Stimulated activated CD8-positive, alpha-beta memory T cell treated with anti-CD3 and anti-CD28 coated beads, Interleukin-15, amount 100 ng/mL, for 48 hours (primary cell): Measurements from ENCODE around the gene CDHR2.

Source experiments
- DNase-seq, 2 donors: peaks; one replicate each; pipeline ENCODE4 v3.0.0-alpha.2; 2020; ENCODE audit warnings: low read depth in 2 of 2

Gene CDHR2

GRCh38 chr5:176620333-176620981, 71.3 kb downstream of the CDHR2 start:
- DNase-seq: no peak

GRCh38 chr5:176621661-176622079, 72.5 kb downstream of the CDHR2 start:
- DNase-seq: no peak

DNA sequence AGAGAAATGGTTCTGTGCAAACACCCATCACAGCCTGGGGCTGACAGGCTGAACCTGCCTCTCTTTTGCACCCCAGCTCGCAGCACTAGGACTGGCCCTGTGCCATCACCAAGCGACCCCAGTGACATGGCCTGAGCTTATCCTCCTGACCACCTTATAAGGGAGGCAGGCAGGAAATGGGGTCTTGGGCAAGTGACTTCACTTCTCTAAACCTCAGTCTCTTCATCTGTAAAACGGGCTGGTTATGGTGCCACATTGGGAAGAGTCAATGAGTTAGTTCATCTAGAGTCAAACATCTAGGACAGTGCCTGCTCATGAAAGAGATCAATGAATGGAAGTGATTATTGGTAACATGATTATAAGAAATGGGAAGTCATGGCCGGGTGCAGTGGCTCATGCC, 75.0 kb downstream of the CDHR2 start:
- DNase-seq: no peak

- no peak for DNase-seq
These were observed 75.8 kb downstream of the CDHR2 start for GRCh38 chr5:176624938-176625337.

- DNase-seq: no peak
These were observed 76.4 kb downstream of the CDHR2 start for GRCh38 chr5:176625512-176625911.

DNA sequence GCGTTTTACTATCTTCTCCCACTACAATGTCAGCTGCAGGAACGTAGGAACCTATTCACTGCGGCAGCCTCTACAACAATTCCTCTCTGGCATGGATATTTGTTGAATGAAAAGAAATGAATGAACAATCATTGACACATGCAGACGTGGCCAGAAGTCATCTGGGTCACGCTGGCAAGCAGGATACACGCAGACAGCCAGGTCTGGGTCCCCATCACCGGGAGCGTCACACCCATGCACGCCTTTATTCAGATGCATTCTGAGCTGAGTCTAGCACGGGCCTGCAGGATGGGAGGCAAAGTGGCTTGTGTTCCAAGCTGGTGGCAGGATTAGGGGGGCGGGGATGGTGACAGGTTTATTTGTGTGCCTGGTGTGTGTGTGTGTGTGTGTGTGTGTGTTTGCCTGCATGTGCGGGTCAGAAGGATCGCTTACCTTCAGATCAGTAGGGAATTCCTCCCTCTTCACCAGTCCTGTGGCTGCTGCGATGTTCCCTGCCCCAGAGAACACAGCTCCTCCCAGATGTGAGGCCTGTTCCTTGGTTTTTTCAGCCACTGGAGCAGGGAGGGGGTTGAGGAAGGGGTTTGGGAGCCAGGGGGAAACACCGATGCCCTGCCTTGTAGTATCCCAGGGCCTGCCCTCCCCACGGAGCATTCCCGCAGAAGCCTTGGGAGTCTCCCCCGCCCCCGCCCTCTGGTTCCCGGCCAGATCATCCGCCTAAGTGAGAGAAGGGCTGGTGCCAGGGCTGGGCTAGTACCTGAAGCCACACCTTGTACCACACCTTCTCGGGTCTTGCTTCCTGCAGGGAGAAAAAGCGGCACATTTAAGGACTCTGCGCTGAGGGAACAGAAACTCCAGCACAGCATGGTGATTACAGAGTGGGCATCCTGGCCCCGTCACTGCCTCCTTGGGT, 77.1 kb downstream of the CDHR2 start:
- no peak for DNase-seq

- DNase-seq: no peak
These were observed 77.7 kb downstream of the CDHR2 start for GRCh38 chr5:176626876-176627236.

DNA sequence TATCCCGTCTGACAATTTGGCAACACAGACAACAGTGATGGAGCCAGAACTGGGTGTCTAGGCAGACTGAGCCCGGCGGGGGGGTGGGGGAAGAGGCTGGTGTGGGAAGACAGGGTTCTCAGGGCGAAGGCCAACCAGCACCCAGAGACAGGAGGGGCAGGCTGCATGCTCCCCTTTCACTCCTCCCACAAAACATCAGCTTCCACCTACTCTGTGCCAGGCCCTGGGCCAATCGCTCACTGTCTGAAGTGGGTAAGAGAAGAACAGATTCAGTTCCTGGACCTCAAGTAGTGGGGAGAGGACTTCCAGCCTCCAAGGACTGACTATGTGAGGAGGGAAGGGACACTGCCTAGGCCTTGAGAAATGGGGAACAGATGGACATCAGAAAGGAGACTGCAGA, 78.4 kb downstream of the CDHR2 start:
- DNase-seq: no peak

DNA sequence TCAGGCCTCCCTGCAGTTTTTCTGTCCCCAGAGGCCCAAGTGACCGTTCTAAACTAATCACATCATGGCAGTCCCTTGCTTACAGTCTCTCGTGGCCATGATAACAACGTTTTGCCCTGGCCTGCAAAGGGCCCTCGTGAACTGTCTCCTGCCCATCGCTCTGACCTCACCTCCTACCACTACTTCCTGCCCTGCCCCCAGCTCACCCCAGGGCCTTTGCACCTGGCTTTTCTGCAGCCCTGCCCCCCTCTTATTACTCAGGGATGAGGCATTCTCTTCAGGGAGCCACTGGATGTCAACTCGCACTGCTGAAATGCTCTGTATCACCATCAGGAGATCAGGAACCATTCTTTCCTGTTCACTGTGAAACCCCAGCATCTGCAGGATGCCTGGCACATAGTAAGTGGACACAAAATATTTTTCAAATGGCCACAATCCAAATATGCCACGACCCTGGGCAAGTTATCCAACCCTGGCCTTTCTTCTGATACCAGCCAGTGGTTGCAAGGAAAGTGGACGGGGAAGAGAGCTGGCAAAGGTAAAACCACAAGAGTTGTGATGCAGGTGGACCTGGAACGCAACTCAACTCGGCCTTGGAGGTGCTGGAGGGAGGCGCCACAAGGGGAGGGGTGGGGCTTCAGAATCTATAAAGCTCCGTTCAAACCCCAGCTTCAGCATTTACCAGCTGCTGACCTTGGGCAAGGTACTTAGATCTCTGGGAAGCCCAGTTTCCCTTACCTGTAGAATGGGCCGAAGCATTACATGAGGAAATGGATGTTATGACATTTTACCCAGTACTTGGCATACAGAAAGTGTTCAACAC, 79.5 kb downstream of the CDHR2 start:
- DNase-seq: no peak

DNA sequence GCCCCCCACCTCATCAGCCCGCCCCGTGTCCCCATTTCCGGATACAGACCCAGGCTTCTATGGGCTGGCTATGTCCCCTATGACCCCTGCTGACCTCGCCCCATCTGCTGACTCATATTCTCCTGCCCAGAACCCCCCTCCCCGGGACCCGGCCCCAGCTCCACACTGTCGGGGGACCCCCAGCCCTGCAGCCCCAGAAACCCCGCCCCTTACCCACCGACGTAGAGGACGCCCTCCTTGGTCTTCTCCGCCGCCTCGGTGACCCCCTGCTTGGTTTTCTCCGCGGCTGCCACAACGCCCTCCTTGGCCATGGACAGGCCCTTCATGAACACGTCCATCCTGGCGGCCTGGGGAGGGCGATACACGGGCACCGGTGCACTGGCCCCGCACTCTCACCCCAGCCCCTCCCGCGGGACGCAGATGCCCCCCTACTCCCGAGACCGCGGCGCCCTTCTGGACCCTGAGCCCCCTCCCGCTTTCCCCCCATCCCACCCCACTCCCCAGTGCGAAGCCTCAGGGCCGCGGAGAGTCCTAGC, 80.2 kb downstream of the CDHR2 start:
- DNase-seq: no peak

DNA sequence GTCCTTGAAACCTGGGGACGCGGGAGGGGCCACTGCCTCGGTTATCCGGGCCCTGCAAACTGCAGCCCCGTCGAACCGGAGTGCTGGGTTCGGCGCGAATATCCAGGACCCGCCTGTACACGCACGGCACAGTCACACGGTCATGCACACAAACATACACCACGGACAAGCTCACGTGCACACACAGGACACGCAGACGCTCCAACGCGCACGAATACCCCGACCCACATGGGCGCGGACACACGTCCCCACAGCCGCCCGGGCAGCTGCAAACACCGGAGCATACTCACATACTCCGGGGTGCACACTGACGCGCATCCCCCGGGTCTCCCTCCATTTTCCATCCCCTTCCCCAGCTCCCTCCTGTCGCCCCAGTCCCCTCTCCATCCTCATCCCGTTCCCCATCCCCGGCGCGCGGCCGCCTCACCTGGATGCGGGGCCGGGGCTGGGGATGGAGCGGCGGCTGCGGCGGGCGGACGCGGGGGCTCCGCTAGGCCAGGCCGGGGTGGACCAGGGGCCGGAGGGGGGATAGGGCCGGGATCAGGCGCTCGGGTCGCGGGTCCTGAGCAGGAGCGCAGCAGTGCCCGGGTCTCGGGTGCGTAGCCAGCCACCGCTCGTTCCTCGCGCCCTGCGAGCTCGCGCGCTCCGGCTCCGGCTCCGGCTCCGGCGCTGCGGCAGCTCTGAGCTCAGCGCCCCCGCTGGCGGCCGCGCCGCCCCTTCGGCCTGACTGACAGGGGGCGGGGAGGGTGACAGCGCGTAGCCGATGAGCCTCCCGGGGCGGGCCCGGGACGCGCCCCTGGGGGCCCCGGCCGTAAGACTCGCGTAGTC, 80.9 kb downstream of the CDHR2 start, which contains the start of the genes EIF4E1B and SNCB:
Gene EIF4E1B, plus strand, starts transcription at position 823 of the 828 bp plus-strand sequence. CDS start 12,113 bp downstream, outside the sequence.
Gene SNCB, minus strand, starts transcription at position 682 of the 828 bp plus-strand sequence. CDS start 880 bp downstream, outside the sequence.
- peak; percentile 45 to 52 for DNase-seq

- no peak for DNase-seq
These were observed 81.6 kb downstream of the CDHR2 start for GRCh38 chr5:176630681-176631222.

DNA sequence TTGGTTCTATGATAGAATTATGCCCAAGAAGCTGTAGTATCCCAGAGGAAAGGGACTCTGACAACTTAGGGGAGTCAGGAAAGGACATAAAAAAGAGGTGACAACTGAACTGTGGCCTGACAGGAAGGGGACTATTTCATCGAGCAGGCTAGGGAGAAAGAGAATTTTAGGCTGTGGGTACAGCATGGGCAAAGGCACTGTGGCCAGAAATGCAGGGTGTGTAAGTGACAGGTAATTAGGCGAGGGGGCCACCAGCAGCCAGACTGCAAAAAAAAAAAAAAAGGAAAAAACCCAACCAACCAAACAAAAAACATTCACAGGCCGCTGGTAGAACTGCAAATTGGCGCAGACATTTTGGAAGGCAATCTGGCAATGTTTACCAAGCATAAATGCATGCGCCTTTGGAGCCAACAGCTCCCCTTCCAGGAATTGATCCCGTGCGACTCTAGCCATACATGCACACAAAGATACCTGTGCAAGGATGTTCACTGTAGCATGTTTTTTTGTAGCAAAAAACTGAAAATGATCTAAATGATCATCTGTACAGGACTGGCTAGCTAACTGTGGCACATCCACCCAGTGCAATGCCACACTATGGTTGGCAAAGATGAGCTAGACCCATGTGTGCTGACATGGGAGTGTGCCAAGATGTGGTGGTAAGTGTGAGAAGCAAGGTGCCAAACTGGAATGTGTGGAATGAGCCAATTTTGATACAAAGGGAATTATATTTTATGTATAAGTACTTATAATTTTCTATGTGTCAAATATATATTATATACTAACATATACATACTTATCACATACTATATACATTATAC, 82.5 kb downstream of the CDHR2 start:
- DNase-seq: no peak

GRCh38 chr5:176632745-176633144, 83.6 kb downstream of the CDHR2 start:
- DNase-seq: no peak

DNA sequence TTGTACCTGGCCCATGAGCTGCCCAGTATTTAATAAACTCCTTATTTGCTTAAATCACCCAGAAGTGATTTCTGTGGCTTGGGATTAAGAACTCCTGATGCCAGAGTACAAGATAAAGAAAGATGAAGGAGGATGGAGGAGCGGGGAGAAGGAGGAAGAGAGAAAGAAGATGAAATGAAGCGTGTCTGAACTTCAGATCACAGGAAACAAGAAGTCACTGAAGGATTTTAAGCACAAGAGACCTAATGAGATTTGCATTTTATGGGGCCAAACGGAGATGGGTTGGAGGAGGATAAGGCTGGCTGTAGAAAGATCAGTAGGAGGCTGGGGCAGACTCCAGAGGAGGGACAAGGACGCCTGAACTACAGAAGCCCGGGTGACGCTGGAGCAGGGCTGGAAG, 84.5 kb downstream of the CDHR2 start:
- no peak for DNase-seq

- no peak for DNase-seq
These were observed 87.3 kb downstream of the CDHR2 start for GRCh38 chr5:176636426-176636825.

DNA sequence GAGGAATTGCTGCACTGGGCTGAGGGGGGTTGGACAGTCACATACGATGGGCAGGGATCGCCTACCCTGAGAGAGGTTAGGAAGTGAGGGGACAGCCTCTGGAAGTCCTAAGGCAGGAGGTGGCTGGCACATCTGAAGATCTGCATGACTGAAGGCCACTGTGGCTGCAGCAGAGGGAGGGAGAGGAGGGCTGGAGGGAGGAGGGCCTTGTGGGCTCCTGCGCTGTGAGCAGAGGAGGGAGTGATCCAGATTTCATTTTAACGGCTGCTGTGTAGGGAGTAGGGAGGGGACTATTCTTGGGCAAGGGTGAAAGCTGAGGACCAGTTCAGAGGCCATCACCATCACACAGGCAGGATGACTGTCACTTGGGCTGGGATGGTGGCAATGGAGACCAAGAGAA, 88.4 kb downstream of the CDHR2 start:
- no peak for DNase-seq

DNA sequence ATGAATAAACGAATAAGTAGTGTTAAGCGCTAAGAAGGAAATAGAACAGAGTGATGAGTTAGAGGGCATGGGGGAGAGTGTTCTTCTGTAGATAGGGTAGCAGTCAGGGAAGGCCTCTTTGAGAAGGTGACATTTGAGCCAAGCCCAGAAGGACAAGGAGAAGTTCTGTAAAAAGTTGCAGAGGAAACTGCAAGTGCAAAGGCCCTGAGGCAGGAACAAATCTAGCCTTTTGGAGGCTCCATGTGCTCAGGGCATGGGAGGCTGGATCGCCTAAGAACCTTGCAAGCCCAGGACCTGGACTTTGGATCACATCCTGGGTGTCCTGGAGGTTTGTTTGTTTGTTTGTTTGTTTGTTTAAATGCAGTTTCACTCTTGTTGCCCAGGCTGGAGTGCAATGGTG, 89.3 kb downstream of the CDHR2 start:
- DNase-seq: no peak

GRCh38 chr5:176639208-176639607, 90.1 kb downstream of the CDHR2 start:
- DNase-seq: no peak

DNA sequence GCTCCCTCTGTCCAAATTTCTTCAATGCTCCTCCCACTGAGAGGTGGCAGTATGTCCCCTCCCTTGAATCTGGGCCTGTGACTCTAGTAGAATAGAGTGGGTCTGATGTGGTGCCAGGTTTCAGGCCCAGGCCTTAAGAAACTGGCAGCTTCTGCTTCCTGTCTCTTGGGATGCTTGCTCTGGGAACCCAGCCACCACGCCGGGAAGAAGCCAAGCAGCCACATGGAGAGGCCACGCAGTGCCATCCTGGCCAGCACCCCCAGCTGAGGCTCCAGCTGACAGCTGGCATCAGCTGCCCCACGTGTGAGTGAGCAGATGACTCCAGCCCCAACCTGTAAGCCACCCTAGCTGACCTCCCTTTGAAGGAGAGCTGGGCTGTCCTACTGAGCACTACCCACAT, 90.8 kb downstream of the CDHR2 start:
- DNase-seq: no peak
